ENCODE data around the gene SPTBN4.
"Not testable (repeated sequence)": the region's sequence is repeated elsewhere in the genome, so short reads cannot be mapped to it uniquely, and the experiment has no call there.

The SPTBN4 gene

DNA sequence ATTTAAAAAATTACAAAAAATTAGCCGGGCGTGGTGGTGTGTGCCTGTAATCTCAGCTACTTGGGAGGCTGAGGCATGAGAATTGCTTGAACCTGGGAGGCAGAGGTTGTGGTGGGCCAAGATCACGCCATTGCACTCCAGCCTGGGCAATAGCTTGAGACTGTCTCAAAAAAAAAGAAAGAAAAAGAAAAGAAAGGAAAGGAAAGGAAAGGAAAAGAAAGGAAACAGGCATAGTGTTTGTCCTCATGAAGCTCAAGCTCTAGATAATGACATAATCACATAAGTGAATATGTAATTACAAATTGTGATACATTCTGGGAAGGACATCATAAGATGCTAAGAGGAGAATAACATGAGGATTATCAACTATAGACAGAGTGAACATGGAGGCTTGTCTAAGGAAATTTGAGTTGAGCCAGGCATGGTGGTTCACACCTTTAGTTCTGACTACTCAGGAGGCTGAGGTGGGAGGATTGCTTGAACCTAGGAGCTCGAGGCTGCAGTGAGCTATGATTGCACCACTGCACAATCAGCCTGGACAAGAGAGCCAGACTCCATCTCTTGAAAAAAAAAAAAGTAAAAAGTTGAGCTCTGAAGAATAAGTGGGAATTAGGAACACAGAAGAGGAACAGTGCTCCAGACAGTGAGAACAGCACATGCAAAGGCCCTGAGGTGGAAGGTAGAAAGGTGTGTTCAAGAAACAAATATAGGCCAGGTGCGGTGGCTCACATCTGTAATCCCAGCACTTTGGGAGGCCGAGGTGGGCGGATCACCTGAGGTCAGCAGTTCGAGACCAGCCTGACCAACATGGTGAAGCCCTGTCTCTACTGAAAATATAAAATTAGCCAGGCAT lies 34.1 kb downstream of the SPTBN4 start:
- H3K4me1 ChIP-seq (ENCODE audit: control insufficient read depth, insufficient read depth, low read length); H3K9me3 ChIP-seq (replicated peaks; ENCODE audit: low read length); H3K9ac ChIP-seq (ENCODE audit: low read depth, low read length); H3K4me2 ChIP-seq (ENCODE audit: low read length); H3K36me3 ChIP-seq (ENCODE audit: insufficient read depth, low read length); H3K4me3 ChIP-seq (ENCODE audit: low read length): not testable (repeated sequence)
- peaks cover 20% of the 10 kb centered on the region for H3K27me3 ChIP-seq (ENCODE audit: control insufficient read depth, insufficient read depth, low read length)

DNA sequence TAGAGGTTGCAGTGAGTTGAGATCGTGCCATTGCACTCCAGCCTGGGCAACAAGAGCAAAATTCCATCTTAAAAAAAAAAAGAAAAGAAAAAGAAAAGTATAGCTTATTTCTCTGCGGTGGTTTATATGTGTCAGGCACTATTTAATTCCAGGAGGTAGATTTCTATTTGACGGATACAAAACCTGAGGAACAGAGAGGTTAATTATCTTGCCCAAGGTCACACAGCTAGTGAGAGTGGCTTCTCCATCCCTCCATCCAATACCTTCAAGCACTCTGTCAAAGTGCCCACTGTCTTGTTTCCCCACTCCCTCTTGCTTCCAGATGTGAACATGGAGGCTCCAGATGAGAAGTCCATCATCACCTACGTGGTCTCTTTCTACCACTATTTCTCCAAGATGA lies 34.8 kb downstream of the SPTBN4 start:
- no peak overlapping the region for H3K4me3 ChIP-seq (ENCODE audit: low read length)
- no peaks in the 10 kb centered on the region for H3K9me3 ChIP-seq (replicated peaks; ENCODE audit: low read length)
- no peaks in the 10 kb centered on the region for H3K36me3 ChIP-seq (ENCODE audit: insufficient read depth, low read length)
- no peak overlapping the region for H3K9ac ChIP-seq (ENCODE audit: low read depth, low read length)
- H3K4me2 ChIP-seq (ENCODE audit: low read length), result no peak overlapping the region
- H3K4me1 ChIP-seq (ENCODE audit: control insufficient read depth, insufficient read depth, low read length), result no peaks in the 10 kb centered on the region
- peaks cover 24% of the 10 kb centered on the region for H3K27me3 ChIP-seq (ENCODE audit: control insufficient read depth, insufficient read depth, low read length)

DNA sequence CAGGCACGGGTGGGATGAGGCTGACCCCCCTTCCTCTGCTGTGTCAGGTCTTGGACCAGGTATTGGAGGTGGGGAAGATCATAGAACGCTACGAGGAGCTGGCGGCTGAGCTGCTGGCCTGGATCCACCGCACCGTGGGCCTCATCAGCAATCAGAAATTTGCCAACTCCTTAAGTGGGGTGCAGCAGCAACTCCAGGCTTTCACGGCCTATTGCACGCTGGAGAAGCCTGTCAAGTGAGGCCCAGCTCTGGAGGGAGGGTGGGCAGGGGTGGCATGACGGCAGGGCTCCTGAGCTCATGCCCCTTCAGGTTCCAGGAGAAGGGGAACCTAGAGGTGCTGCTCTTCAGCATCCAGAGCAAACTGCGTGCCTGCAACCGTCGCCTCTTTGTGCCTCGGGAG lies 35.3 kb downstream of the SPTBN4 start:
- Histone ChIP-seq H3K4me2 (ENCODE audit: low read length) (no peak overlapping the region), H3K9ac (ENCODE audit: low read depth, low read length) (no peak overlapping the region), H3K27me3 (ENCODE audit: control insufficient read depth, insufficient read depth, low read length) (peaks cover 24% of the 10 kb centered on the region), H3K4me3 (ENCODE audit: low read length) (no peak overlapping the region), H3K36me3 (ENCODE audit: insufficient read depth, low read length) (no peaks in the 10 kb centered on the region), H3K4me1 (ENCODE audit: control insufficient read depth, insufficient read depth, low read length) (no peaks in the 10 kb centered on the region), H3K9me3 (replicated peaks; ENCODE audit: low read length) (no peaks in the 10 kb centered on the region)

DNA sequence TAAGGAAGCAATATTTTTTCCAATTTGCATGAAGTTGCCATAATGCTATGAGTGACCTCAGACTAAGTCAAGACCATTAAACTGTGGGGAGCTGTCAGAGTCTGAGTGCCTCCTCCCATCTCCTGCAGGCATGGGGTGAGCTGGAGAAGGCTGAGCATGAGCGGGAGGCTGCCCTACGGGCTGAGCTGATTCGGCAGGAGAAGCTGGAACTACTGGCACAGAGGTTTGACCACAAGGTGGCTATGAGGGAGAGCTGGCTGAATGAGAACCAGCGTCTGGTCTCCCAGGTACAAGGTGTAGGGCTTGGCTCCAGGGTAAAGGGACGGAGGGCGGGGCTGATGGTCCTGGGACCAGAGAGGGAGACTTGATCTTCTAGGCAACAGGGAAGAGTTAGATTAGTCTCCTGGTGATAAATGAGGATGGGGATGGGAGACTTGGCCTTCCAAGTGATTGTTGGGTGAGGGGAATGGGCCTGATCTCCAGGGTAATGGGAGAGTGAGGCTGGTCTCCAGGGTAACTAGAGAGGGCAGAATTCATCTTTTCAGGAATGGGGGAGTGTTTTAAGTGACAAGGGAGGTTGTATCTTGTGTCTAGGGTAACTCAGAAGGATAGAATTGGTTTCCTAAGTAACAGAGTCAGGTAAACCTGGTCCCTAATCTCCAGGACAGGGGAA lies 36.0 kb downstream of the SPTBN4 start:
- H3K9me3 ChIP-seq (replicated peaks; ENCODE audit: low read length), result no peaks in the 10 kb centered on the region
- H3K4me3 ChIP-seq (ENCODE audit: low read length), result no peak overlapping the region
- H3K36me3 ChIP-seq (ENCODE audit: insufficient read depth, low read length), result no peaks in the 10 kb centered on the region

DNA sequence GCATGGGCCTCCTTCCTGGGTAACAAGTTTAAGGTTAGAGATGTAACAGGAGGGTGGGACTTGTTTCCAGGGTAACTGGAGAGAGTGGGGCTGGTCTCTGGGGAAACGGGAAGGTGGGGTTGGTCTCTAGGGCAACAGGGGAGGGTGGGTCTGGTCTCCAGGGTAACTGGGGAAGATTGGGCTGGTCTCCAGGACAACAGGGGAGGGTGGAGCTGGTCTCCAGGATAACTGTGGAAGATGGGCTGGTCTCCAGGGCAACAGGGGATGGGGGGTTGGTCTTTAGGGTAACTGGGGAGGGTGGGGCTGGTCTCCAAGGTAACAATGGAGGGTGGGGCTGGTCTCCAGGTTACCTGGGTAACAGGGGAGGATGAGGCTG lies 36.5 kb downstream of the SPTBN4 start:
- H3K27me3 ChIP-seq (ENCODE audit: control insufficient read depth, insufficient read depth, low read length), result peaks cover 30% of the 10 kb centered on the region
- H3K4me2 ChIP-seq (ENCODE audit: low read length), result no peak overlapping the region
- no peaks in the 10 kb centered on the region for H3K4me1 ChIP-seq (ENCODE audit: control insufficient read depth, insufficient read depth, low read length)
- no peak overlapping the region for H3K9ac ChIP-seq (ENCODE audit: low read depth, low read length)
- no peaks in the 10 kb centered on the region for H3K9me3 ChIP-seq (replicated peaks; ENCODE audit: low read length)
- no peaks in the 10 kb centered on the region for H3K36me3 ChIP-seq (ENCODE audit: insufficient read depth, low read length)
- no peak overlapping the region for H3K4me3 ChIP-seq (ENCODE audit: low read length)

More for the DNA sequence above, 36.0 kb downstream of the SPTBN4 start:
- Histone ChIP-seq H3K9ac (ENCODE audit: low read depth, low read length) (no peak overlapping the region), H3K27me3 (ENCODE audit: control insufficient read depth, insufficient read depth, low read length) (peaks cover 26% of the 10 kb centered on the region), H3K4me2 (ENCODE audit: low read length) (no peak overlapping the region), H3K4me1 (ENCODE audit: control insufficient read depth, insufficient read depth, low read length) (no peaks in the 10 kb centered on the region)

DNA sequence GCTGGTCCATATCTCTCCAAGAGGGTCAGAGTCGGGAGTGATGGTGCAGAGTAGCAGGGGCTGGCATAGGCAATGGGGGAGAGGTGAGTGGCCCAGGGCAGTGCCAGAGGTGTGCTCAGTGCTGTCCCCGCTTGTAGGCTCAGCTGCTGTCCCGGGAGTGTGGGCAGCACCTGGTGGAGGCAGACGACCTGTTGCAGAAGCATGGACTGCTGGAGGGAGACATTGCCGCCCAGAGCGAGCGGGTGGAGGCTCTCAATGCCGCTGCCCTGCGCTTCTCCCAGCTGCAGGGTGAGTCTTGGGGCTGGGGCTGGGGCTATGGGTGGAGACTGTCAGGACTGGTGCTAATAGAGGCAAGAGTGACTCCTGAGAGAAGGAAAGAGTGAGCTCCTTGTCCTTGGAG lies 39.3 kb downstream of the SPTBN4 start:
- Histone ChIP-seq H3K27me3 (ENCODE audit: control insufficient read depth, insufficient read depth, low read length) (peaks cover 35% of the 10 kb centered on the region), H3K9ac (ENCODE audit: low read depth, low read length) (no peak overlapping the region), H3K4me1 (ENCODE audit: control insufficient read depth, insufficient read depth, low read length) (no peaks in the 10 kb centered on the region), H3K9me3 (replicated peaks; ENCODE audit: low read length) (no peaks in the 10 kb centered on the region), H3K4me2 (ENCODE audit: low read length) (no peak overlapping the region), H3K36me3 (ENCODE audit: insufficient read depth, low read length) (no peaks in the 10 kb centered on the region), H3K4me3 (ENCODE audit: low read length) (no peak overlapping the region)

DNA sequence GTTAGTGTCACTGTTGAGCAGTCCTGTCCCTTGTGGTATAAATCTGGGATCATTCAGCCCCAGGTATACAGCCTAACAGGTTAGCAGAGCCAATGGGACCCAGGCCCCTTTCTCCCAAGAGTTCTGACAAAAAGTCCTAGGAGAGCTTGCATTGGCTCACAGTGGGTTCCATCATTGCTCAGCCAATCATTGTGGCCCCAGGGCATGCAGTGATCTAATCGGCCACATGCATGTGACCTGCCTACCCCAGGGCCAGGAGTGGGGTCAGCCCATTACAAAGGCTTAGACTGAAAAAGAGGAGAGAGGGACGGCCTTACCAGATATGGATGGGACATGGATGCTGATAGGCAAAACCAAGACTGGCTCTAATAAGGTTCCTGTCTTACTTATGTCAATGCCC lies 41.1 kb downstream of the SPTBN4 start:
- H3K9me3 ChIP-seq (replicated peaks; ENCODE audit: low read length), result no peaks in the 10 kb centered on the region
- no peak overlapping the region for H3K4me2 ChIP-seq (ENCODE audit: low read length)
- H3K9ac ChIP-seq (ENCODE audit: low read depth, low read length), result no peak overlapping the region
- H3K4me3 ChIP-seq (ENCODE audit: low read length), result no peak overlapping the region
- H3K27me3 ChIP-seq (ENCODE audit: control insufficient read depth, insufficient read depth, low read length), result peaks cover 32% of the 10 kb centered on the region
- no peaks in the 10 kb centered on the region for H3K36me3 ChIP-seq (ENCODE audit: insufficient read depth, low read length)
- peaks cover 3% of the 10 kb centered on the region for H3K4me1 ChIP-seq (ENCODE audit: control insufficient read depth, insufficient read depth, low read length)

DNA sequence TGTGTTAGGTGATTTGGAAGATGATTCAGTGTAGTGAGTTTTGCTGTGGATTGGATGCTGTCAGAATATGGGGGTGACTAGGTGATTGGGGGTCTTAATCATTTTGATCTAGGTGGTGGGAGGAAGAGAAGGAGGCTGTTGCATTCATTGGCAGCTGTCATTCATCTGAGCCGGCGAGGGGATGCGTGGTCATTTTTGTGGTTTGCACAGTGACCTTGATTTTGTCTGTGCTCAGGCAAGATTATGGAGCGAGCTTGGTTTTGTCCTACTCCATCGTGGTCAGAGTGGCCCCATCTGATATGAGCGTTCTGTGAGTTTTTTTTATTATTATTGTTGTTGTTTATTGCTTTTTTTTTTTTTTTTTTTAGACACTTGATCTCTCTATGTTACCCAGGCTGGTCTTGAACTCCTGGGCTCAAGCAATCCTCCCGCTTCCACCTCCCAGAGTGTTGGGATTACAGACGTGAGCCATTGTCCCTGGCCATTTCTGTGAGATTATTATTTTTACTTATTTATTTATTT lies 42.0 kb downstream of the SPTBN4 start:
- H3K27me3 ChIP-seq (ENCODE audit: control insufficient read depth, insufficient read depth, low read length), result peaks cover 40% of the 10 kb centered on the region
- peaks cover 3% of the 10 kb centered on the region for H3K4me1 ChIP-seq (ENCODE audit: control insufficient read depth, insufficient read depth, low read length)
- no peaks in the 10 kb centered on the region for H3K36me3 ChIP-seq (ENCODE audit: insufficient read depth, low read length)
- H3K4me2 ChIP-seq (ENCODE audit: low read length), result no peak overlapping the region
- H3K9ac ChIP-seq (ENCODE audit: low read depth, low read length), result no peak overlapping the region
- no peak overlapping the region for H3K4me3 ChIP-seq (ENCODE audit: low read length)
- no peaks in the 10 kb centered on the region for H3K9me3 ChIP-seq (replicated peaks; ENCODE audit: low read length)

DNA sequence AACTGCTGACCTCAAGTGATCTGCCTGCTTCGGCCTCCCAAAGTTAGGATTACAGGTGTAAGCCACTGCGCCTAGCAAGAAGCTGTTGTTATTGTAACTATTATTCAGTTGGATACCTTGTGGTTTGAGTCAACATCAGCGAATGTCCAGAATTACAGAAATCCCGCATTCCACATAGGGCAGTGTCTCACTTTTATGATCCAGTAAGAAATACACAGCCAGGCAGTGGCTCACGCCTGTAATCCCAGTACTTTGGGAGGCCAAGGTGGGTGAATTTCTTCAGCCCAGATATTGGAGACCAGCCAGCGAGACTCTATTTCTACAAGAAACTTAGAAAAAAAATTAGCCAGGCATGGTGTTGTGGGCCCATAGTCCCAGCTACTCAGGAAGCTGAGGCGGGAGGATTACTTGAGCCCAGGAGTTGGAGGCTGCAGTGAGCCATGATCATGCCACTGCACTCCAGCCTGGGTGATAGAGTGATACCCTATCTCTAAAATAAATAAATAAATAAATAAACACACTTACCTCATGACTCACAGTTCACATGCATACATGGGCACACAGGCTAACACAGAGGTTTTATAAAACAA lies 43.8 kb downstream of the SPTBN4 start:
- no peak overlapping the region for H3K4me3 ChIP-seq (ENCODE audit: low read length)
- H3K4me1 ChIP-seq (ENCODE audit: control insufficient read depth, insufficient read depth, low read length), result peaks cover 3% of the 10 kb centered on the region
- no peak overlapping the region for H3K9ac ChIP-seq (ENCODE audit: low read depth, low read length)
- peaks cover 44% of the 10 kb centered on the region for H3K27me3 ChIP-seq (ENCODE audit: control insufficient read depth, insufficient read depth, low read length)
- H3K4me2 ChIP-seq (ENCODE audit: low read length), result no peak overlapping the region
- H3K36me3 ChIP-seq (ENCODE audit: insufficient read depth, low read length), result no peaks in the 10 kb centered on the region
- H3K9me3 ChIP-seq (replicated peaks; ENCODE audit: low read length), result no peaks in the 10 kb centered on the region

DNA sequence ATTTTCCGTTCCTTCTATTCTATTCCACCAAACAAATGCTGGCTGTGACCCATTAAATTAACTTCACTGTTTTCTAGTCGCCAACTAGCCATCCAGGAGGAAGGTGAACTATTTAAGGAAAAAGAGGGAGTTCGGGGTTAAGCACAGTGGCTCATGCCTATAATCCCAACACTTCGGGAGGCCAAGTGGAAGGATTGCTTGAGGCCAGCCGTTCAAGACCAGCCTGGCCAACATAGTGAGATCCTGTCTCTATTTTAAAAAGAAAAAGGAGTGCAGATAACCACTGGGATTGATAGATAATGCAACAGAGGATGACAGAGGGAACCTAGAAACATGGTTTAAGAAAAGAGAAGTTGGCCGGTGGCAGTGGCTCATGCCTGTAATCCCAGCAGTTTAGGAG lies 44.7 kb downstream of the SPTBN4 start:
- Histone ChIP-seq H3K4me2 (ENCODE audit: low read length) (no peak overlapping the region), H3K9me3 (replicated peaks; ENCODE audit: low read length) (no peaks in the 10 kb centered on the region), H3K4me1 (ENCODE audit: control insufficient read depth, insufficient read depth, low read length) (peaks cover 3% of the 10 kb centered on the region), H3K36me3 (ENCODE audit: insufficient read depth, low read length) (no peaks in the 10 kb centered on the region), H3K4me3 (ENCODE audit: low read length) (no peak overlapping the region), H3K9ac (ENCODE audit: low read depth, low read length) (no peak overlapping the region), H3K27me3 (ENCODE audit: control insufficient read depth, insufficient read depth, low read length) (peaks cover 37% of the 10 kb centered on the region)

DNA sequence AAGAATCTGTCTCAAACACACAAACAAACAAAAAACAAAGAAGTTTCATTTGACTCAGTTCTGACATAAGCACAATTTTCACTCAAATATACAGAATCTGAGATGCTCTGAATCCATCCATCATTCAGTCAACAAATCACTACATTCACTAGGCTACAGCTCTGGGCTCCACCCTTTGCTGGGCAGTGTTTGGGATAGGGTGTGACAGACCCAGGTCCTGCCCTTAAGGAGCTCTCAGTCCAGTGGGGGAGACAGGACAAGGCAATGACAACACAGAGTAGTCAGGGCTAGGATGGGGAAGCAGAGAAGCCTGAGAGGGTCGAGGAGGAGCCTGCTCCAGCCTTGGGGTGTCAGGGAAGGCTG lies 45.3 kb downstream of the SPTBN4 start:
- peaks cover 3% of the 10 kb centered on the region for H3K4me1 ChIP-seq (ENCODE audit: control insufficient read depth, insufficient read depth, low read length)
- no peaks in the 10 kb centered on the region for H3K9me3 ChIP-seq (replicated peaks; ENCODE audit: low read length)
- no peaks in the 10 kb centered on the region for H3K36me3 ChIP-seq (ENCODE audit: insufficient read depth, low read length)
- H3K4me3 ChIP-seq (ENCODE audit: low read length), result no peak overlapping the region
- H3K27me3 ChIP-seq (ENCODE audit: control insufficient read depth, insufficient read depth, low read length), result peaks cover 39% of the 10 kb centered on the region
- no peak overlapping the region for H3K9ac ChIP-seq (ENCODE audit: low read depth, low read length)
- H3K4me2 ChIP-seq (ENCODE audit: low read length), result no peak overlapping the region
